Measurements from ENCODE around the gene CARD11. TPM values are rescaled to one million over a fixed set of nuclear protein-coding genes. Genes with fewer than 3 reads are reported as not detected.
A peak's percentile ranks its signal among the peaks of the same experiment; 100 is the strongest.

The CARD11 gene
- total and polyA plus RNA-seq, 2 of the 4 experiments (the other 2 are of a cell fraction), result 0.18 to 0.26 TPM

GRCh38 chr7:3028071-3028757 lies 15.5 kb downstream of the CARD11 start:
- H3K4me1 ChIP-seq (ENCODE audit: control insufficient read depth, insufficient read depth, low read length), result peaks cover 4% of the 10 kb centered on the region; the same call in 1 of the 2 replicates
- H3K4me2 ChIP-seq (ENCODE audit: low read depth, low read length), result peak overlapping the region; percentile 80
- no peak overlapping the region for H3K23ac ChIP-seq (ENCODE audit: low read depth, low read length)
- POLR2A ChIA-PET (ENCODE audit: unreplicated experiment), result interaction anchor here (0.7 kb wide), 1 partner anchor 1623 kb away, joined by 11 read pairs; no protein-coding TSS in a partner anchor
- no peak overlapping the region for H2BK120ac ChIP-seq (ENCODE audit: low read depth, low read length)
- peak overlapping the region; percentile 83 for H2AFZ ChIP-seq (replicated peaks; ENCODE audit: low read length, poor library complexity)
- H2BK20ac ChIP-seq (ENCODE audit: low read depth, low read length), result no peak overlapping the region
- no peak overlapping the region for H2BK5ac ChIP-seq (ENCODE audit: low read depth, low read length, poor library complexity, severe bottlenecking)
- H3K9me3 ChIP-seq (ENCODE audit: control insufficient read depth, insufficient read depth, low read length), result peaks cover 1% of the 10 kb centered on the region; the same call in 1 of the 2 replicates
- H3K18ac ChIP-seq (ENCODE audit: low read depth, low read length), result no peak overlapping the region
- H2BK15ac ChIP-seq (ENCODE audit: low read depth, low read length), result no peak overlapping the region
- dilution Hi-C loops (cut with HindIII; ENCODE audit: low sequenced_read_pairs, unreplicated experiment), result no loop called here
- no peaks in the 10 kb centered on the region for H3K36me3 ChIP-seq (ENCODE audit: control insufficient read depth, insufficient read depth, low read length)
- H2AK9ac ChIP-seq (replicated peaks; ENCODE audit: low read depth, low read length, poor library complexity), result peak overlapping the region; percentile 52
- H4K8ac ChIP-seq (ENCODE audit: low read depth in 2 of 2, low read length in 2 of 2), result no peak overlapping the region
- no peaks in the 10 kb centered on the region; the same call in 1 of the 2 replicates for H3K27me3 ChIP-seq (ENCODE audit: control insufficient read depth, insufficient read depth, low read length)
- BruUV-seq (replicated peaks), result no TSS peak
- no peak overlapping the region for H3K56ac ChIP-seq (ENCODE audit: extremely low read depth, insufficient read depth, low read length)
- in situ Hi-C loops (cut with MboI; ENCODE audit: low sequenced_read_pairs), result no loop called here
- no peaks in the 10 kb centered on the region for H4K20me1 ChIP-seq (ENCODE audit: insufficient read depth, low read length)
- H3K14ac ChIP-seq (replicated peaks; ENCODE audit: low read depth, low read length), result no peak overlapping the region
- no peaks in the 10 kb centered on the region for H3K9me1 ChIP-seq (ENCODE audit: insufficient read depth, low read length)
- WGBS, 2 experiments (ENCODE audit: extremely low coverage in 2 of 2, insufficient read length in 1 of 2), result 6% methylated on average over 3 of the region's 14 CpGs; no CpG with 5 or more reads in 1 of the 2 experiments
- CTCF ChIA-PET, result no interaction called here
- H4K91ac ChIP-seq (ENCODE audit: insufficient read depth, low read depth, low read length), result no peak overlapping the region
- H4K5ac ChIP-seq (ENCODE audit: low read depth, low read length), result no peak overlapping the region
- TF ChIP-seq USF2 (IDR thresholded peaks at IDR 0.05; ENCODE audit: low read depth, low read length) (peak; percentile 47), MAFK (IDR thresholded peaks at IDR 0.05; ENCODE audit: low read depth, low read length) (no peak), ELK1 (IDR thresholded peaks at IDR 0.05; ENCODE audit: borderline replicate concordance, low read depth, low read length) (no peak), SMC3 (IDR thresholded peaks at IDR 0.05; ENCODE audit: low read depth, low read length) (no peak)
- peak; percentile 61 for ATAC-seq (ENCODE audit: low read depth)
- H3K4ac ChIP-seq (ENCODE audit: low read depth, low read length), result no peak overlapping the region
- intact Hi-C loops (cut with micrococcal nuclease), result no loop called here
- H3K27ac ChIP-seq (ENCODE audit: insufficient read depth, low read length), result no peak overlapping the region
- H3K9ac ChIP-seq (ENCODE audit: low read depth, low read length), result no peak overlapping the region
- H3K79me1 ChIP-seq (ENCODE audit: low read depth in 1 of 2, low read length in 2 of 2), result no peaks in the 10 kb centered on the region
- no peak overlapping the region for H2AK5ac ChIP-seq (ENCODE audit: low read depth, low read length)
- peak; percentile 46 for DNase-seq
- no peak overlapping the region for H3K4me3 ChIP-seq (ENCODE audit: insufficient read depth, low read depth, low read length)

Measured in IMR-90 (cell line).